Measurements from ENCODE around the gene OR52K1. TPM values are rescaled to one million over a fixed set of nuclear protein-coding genes. Genes with fewer than 3 reads are reported as not detected.
"Not testable (repeated sequence)": the region's sequence is repeated elsewhere in the genome, so short reads cannot be mapped to it uniquely, and the experiment has no call there.

Gene OR52K1
- total RNA-seq, 4 donors from 2014 or later = not detected

GRCh38 chr11:4527926-4528325, 45.5 kb downstream of the OR52K1 start:
- no peaks in the 10 kb centered on the region for H3K4me1 ChIP-seq
- no peak for ATAC-seq
- 79 to 87% methylated on average over 2 of the region's 2 CpGs for WGBS, 2 donors (ENCODE audit: low coverage in 1 of 2)
- no peak for TF ChIP-seq POLR2A (IDR thresholded peaks at IDR 0.05)
- TF ChIP-seq, protein P1, sequence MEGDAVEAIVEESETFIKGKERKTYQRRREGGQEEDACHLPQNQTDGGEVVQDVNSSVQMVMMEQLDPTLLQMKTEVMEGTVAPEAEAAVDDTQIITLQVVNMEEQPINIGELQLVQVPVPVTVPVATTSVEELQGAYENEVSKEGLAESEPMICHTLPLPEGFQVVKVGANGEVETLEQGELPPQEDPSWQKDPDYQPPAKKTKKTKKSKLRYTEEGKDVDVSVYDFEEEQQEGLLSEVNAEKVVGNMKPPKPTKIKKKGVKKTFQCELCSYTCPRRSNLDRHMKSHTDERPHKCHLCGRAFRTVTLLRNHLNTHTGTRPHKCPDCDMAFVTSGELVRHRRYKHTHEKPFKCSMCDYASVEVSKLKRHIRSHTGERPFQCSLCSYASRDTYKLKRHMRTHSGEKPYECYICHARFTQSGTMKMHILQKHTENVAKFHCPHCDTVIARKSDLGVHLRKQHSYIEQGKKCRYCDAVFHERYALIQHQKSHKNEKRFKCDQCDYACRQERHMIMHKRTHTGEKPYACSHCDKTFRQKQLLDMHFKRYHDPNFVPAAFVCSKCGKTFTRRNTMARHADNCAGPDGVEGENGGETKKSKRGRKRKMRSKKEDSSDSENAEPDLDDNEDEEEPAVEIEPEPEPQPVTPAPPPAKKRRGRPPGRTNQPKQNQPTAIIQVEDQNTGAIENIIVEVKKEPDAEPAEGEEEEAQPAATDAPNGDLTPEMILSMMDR (IDR thresholded peaks at IDR 0.05) = no peak
- TF ChIP-seq POLR2AphosphoS5 (IDR thresholded peaks at IDR 0.05) = no peak
- no peak for TF ChIP-seq EP300 (IDR thresholded peaks at IDR 0.05)
- no peak overlapping the region for H3K4me3 ChIP-seq
- H3K27ac ChIP-seq = no peak overlapping the region
- H3K36me3 ChIP-seq = no peaks in the 10 kb centered on the region
- no peaks in the 10 kb centered on the region for H3K9me3 ChIP-seq
- peaks cover 4% of the 10 kb centered on the region for H3K27me3 ChIP-seq

DNA sequence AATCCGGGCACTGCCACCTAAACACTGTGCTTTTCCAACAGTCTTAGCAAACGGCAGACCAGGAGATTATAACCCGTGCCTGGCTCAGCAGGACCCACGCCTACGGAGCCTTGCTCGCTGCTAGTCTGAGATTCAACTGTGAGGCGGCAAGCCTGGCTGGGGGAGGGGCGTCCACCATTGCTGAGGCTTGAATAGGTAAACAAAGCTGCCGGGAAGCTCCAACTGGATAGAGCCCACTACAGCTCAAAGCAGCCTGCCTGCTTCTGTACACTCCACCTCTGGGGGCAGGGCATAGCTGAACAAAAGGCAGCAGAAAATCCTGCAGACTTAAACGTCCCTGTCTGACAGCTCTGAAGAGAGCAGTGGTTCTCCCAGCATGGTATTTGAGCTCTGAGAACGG, 49.2 kb downstream of the OR52K1 start:
- H3K27me3 ChIP-seq, H3K4me1 ChIP-seq, H3K27ac ChIP-seq, H3K9me3 ChIP-seq, H3K4me3 ChIP-seq, ATAC-seq, H3K36me3 ChIP-seq: not testable (repeated sequence)
- 0% methylated on average over 1 of the region's 11 CpGs; no CpG with 5 or more reads in 1 of the 2 donors for WGBS, 2 donors (ENCODE audit: low coverage in 1 of 2)

DNA sequence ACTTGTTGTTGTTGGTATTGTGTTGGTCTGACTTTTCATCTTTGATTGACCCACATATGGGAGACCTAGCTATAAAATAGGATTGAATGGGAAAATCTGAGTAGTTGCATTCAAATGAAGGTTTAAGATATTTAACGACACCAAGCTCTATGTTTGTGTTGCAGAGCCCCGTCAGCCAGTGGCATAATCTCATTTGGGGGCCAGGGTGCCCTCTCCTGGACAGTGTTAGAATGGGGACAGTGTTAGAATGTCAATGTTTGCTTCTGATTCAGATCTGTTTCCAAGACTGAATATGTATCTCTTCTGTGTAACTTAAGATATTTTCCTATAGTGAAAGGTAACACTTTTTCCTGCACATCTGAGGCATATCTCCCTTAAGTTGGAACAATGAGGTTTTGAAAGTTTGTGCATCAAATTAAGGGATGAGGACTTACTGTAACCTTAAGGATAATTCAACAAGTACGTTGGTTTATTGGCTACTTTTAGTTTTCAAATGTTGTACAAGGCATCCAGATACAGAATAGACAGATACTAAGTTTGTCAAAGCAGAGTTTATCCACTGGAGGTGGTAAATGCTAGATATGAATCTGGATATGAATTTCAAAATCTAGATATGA, 57.3 kb downstream of the OR52K1 start:
- WGBS, 2 donors (ENCODE audit: low coverage in 1 of 2) = 13 to 22% methylated on average over 3 of the region's 3 CpGs
- H3K9me3 ChIP-seq = no peaks in the 10 kb centered on the region
- ATAC-seq = peak; percentile 69
- H3K36me3 ChIP-seq = no peaks in the 10 kb centered on the region
- H3K27me3 ChIP-seq = no peaks in the 10 kb centered on the region
- H3K4me1 ChIP-seq = no peaks in the 10 kb centered on the region
- H3K27ac ChIP-seq = no peak overlapping the region
- TF ChIP-seq, protein P1 (IDR thresholded peaks at IDR 0.05) = peak; percentile 49 to 71 (median 60)
- TF ChIP-seq EP300 (IDR thresholded peaks at IDR 0.05) = no peak
- H3K4me3 ChIP-seq = no peak overlapping the region

- Histone ChIP-seq H3K4me1 (no peaks in the 10 kb centered on the region), H3K36me3 (no peaks in the 10 kb centered on the region), H3K9me3 (no peaks in the 10 kb centered on the region), H3K27me3 (no peaks in the 10 kb centered on the region), H3K27ac (no peak overlapping the region), H3K4me3 (no peak overlapping the region)
- ATAC-seq = no peak
- no peak for TF ChIP-seq POLR2AphosphoS5 (IDR thresholded peaks at IDR 0.05)
- TF ChIP-seq, protein P1 (IDR thresholded peaks at IDR 0.05) = no peak
- TF ChIP-seq POLR2A (IDR thresholded peaks at IDR 0.05) = no peak
- no peak for TF ChIP-seq EP300 (IDR thresholded peaks at IDR 0.05)
- 14% methylated on average over 1 of the region's 1 CpG; no CpG with 5 or more reads in 1 of the 2 donors for WGBS, 2 donors (ENCODE audit: low coverage in 1 of 2)
Observed at GRCh38 chr11:4541071-4541470, 58.6 kb downstream of the OR52K1 start.

Other genes starting within 250 kb of the OR52K1 start
- not detected for gene OR52B4, start 114.3 kb upstream of the OR52K1 start, total RNA-seq
- gene TRIM21, start 88.9 kb upstream of the OR52K1 start, total RNA-seq = 10 to 100 TPM; 16.1 to 20.1 (median 17.0) TPM
- gene OR52K2, start 33.4 kb upstream of the OR52K1 start, total RNA-seq = under 1 TPM in 1 of 4 donors, not detected in 3; 0.94 TPM
- not detected for gene OR52M1, start 62.5 kb downstream of the OR52K1 start, total RNA-seq
- gene OR52I2, start 99.1 kb downstream of the OR52K1 start, total RNA-seq = not detected
- gene OR52I1, start 111.4 kb downstream of the OR52K1 start, total RNA-seq = not detected
- gene TRIM68, start 125.6 kb downstream of the OR52K1 start, total RNA-seq = 10 to 100 TPM; 12.0 to 17.3 (median 14.0) TPM
- gene OR51D1, start 154.8 kb downstream of the OR52K1 start, total RNA-seq = not detected
- under 1 TPM; 0.27 to 0.78 (median 0.65) TPM for gene OR51E1, start 161.3 kb downstream of the OR52K1 start, total RNA-seq
- gene OR51E2, start 215.2 kb downstream of the OR52K1 start, total RNA-seq = 1 to 10 TPM in 1 of 4 donors, under 1 TPM in 2, not detected in 1; 0.67 to 2.5 (median 0.94) TPM
- not detected for gene MMP26, start 222.1 kb downstream of the OR52K1 start, total RNA-seq